NCI-H226 (cell line): ENCODE measurements around the gene CALHM3.
"Not testable (repeated sequence)": the region's sequence is repeated elsewhere in the genome, so short reads cannot be mapped to it uniquely, and the experiment has no call there.

Experiments
- DNase-seq: peaks from one replicate; pipeline ENCODE4 v3.0.0-alpha.2; 2015

The CALHM3 gene

DNA sequence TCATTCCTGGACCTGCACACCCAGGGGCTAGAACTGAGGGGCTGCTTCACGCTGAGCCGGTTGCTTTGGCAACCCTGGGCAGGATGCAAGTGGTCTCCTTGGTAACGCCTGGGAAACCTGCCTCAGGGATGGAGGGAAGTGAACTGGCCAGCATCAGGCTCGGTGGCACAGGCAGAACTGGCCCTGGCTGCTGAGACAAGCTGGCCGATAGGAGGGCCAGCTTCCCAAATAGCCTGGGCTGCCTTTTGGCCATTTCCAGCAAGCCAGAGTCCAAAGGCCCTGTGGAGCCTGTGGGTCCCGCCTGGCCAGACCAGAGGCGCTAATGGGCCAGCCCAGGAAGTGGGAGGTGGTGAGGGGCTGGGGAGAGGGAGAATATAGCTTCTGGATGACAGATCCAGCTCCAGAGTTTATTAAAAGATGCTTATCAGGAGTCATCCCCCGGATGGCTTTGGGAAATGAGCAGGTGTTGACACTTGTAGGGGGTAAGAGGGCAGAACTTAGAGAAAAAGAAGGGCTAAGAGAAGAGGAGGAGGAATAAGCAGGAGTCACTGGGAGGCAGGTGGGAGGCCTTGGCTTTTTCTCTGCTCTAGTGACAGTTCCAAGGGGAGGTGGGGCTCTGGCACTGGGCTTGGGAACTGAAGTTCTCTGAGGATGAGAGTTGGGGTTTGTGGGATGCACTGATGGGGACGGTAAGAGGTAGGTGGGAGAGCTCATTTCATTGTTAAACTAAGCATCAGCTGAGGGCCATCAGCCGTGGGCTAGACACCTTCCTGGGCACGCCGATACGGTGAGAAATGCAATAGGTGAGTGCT, 24.0 kb upstream of the CALHM3 start:
- DNase-seq, result no peak

DNA sequence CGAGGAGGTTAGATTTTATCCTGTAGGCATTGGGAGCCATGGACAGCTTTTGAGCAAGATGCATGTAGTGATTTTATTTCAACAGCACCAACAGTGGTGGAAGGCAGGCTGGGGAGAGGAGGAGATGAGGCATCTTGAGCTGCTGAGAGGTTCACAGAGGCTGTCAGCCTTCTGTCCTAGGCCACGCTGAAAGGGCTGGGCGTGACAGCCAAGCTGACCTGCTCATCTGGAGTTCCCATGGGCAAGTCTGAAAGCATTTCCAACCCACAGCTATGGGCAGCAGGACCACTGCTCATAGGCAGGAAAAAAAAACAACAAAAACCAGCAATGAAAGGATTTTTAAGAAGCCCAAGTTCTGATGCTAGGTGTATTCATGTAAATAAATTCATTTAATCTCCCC, 22.1 kb upstream of the CALHM3 start:
- no peak for DNase-seq

DNA sequence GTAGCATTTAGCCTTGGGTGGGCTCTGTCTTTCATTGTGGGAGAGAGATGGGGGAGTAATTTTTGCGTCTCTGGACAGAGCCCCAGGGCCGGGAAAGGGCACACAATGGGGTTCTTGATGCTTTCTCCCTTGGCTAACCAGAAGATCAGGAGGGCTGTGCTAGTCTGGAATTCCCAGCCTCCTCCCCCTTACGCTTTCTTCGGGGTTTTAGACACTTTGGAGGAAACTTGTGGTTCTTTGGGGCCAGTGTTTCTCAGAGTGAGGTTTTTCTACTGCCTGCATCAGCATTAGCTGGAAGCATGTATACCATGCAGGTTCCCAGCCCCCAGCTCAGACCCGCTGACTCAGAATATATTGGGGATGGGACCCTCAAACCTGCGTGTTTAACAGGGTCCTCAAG, 21.4 kb upstream of the CALHM3 start:
- DNase-seq, result no peak

DNA sequence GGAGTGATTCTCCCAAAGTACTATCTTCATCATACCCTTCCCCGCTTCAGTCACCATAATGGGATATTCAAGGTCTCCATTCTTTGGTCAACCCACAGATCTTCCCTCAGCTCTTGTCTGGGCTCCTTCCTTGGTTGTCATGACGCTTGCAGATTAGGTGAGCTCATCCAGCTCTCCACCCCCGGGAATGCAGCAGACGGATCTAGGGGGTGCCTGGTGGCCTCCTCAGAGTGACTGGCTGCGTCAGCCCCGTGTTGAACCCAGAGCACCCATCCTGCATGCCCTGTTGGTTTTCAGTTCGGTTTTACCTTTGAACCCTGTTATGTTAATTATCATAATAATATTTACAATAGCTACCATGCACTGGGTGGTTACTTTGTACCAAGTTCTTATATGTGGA, 20.8 kb upstream of the CALHM3 start:
- peak; percentile 55 for DNase-seq

DNA sequence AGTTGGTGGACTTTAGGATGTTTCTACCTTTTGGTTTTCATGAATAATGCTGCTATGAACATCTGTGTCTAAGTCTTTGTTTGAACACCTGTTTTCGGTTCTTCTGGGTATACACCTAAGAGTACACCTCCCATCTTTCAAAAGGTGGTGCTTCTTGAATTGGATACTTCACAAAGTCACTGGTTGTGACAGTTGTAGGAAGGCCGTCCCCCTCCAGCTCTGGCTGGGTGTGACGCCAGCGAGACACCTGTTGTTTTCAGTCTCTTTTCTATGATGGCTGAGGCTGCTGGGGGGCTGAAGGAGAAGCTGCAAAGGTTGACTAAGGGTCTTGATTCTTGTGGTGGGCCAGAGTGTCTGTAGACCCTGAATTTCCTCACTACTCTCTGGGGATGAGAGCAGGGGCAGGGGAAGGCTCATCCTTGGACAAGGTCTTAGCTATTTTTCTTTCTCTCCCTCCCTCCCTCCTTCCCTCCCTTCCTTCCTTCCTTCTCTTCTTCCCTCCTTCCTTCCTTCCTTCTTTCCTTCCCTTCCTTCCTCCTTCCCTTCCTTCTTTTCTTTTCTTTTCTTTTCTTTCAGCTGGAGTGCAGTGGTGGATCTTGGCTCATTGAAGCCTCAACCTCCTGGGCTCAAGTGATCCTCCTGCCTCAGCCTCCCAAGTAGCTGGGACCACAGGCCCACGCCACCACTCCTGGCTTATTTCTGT, 20.0 kb upstream of the CALHM3 start:
- no peak for DNase-seq

DNA sequence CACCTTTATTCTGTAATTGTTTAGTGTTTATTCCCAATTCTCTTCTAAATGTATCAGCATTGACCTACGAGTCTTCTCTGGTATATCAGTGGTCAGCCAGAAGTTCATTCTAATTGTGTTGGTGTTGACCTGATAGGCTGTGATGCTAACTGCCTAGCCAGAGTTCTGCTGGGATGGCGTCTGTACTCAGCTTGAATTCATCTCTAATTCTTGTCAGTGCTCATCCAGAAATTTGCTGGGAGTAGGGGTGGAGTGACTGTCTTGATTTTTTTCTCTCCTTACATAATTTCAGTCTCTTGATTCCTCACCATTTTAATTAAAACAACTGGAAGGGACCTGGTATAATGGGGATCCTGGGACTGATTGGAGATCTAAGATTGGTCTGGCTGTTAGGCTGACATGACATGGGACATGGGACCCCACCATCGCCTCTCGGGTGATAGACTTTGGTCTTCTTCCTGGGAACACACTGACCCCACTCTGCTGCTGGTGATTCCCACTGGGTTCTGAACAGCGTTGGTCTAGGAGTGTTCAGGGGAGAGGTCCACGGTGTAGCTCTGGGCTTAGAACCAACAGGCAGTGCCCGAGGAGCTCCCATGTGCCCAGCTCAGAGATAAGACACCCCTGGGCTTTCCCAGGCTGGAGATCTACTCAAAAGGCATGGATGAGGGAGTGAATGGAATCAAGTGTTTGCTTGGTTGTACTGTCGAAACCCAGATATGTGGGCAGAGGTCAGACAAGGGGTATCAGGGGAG, 18.3 kb upstream of the CALHM3 start:
- DNase-seq, result no peak

DNA sequence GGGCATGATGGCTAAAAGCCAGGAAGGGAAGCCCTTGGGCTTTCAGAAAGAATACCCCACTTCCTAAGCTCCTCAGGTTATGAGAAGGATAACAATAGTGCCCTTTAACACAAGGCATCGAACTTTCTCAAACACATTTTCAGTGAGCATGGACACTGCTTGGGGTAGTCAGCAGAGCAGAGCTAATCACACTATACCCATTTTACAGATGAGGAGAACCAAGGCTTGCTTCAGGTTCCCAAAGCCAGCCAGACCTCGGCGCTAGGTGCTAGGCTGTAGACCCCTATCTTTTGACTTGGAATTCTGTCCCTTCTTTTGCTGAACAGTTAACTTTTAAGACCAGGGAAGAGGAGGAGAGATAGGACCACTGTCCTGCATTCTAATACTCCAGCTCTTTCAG, 16.3 kb upstream of the CALHM3 start:
- DNase-seq, result no peak

DNA sequence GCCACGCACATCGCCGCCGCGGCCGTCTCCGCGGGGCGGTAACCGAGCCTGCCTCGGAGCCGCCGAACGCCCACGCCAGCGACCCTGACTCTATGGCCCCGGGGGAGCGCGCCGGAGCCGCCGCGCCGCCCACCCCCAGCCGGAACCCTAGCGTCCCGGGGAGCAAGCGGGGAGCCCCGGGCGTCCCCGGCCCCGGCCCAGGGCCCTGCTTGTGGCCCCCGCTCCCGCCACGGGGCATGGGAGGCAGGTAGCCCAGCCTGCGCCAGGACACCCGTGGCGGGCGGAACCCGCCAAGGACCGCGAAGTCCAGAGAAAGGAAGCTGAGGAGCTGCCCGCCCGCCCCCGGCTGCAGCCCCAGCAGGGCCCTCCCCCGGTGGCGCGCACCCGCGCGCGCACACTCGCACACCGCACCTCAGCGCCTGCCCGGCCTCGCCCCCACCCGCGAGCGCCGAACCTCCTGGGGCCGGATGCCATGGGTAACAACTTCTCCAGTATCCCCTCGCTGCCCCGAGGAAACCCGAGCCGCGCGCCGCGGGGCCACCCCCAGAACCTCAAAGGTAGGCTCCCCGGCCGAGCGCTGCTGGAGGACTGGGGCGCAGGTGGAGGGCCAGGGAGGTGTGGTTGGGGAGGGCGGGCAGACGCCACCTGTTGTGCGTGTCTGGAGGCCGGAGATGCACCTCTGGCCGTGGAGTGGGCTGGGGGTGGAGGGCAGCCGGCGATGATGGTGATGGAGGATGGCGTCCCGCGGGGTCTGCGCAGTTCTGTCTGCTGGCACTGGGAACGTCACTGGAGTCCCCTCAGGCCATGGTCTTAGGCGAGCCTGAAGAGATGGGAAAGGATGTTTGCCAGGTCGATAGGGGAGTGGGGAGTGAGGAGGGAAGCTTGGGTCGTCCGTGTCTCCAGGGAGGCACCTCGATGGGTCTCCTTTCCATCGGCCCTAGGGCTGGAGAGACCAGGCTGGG, 15.2 kb upstream of the CALHM3 start:
- peak; percentile 63 for DNase-seq

DNA sequence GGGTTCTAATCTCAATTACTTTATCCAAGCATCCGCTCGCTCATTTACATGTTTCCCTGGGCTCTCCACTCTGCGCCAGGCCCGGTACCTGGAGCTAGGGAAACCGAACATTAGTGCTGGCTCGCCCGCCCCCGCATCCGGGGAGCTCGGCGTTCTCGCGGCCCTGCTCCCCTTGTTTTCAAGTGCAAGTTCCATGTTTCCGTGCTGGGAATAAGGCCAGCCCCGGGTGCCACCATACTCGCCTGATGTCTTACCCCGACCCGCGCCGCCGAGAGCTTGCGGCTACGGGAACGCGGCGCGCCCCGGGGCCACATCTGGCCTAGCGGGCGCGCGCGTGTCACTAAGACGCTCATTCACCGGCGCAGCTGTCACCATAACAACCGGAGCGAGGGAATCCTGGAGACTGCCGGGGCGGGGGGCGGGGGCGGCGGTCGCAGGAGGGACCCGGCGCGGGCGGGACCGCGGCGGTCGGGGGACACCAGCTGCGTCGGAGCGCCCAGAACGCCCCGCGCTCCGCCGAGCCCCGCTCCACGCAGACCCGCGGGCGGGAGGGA, 14.4 kb upstream of the CALHM3 start, which contains the start of gene NEURL1:
NEURL1 (plus strand) TSS at position 344 of the 554 bp plus-strand sequence. CDS start 683 bp downstream, outside the sequence.
- DNase-seq, result no peak

DNA sequence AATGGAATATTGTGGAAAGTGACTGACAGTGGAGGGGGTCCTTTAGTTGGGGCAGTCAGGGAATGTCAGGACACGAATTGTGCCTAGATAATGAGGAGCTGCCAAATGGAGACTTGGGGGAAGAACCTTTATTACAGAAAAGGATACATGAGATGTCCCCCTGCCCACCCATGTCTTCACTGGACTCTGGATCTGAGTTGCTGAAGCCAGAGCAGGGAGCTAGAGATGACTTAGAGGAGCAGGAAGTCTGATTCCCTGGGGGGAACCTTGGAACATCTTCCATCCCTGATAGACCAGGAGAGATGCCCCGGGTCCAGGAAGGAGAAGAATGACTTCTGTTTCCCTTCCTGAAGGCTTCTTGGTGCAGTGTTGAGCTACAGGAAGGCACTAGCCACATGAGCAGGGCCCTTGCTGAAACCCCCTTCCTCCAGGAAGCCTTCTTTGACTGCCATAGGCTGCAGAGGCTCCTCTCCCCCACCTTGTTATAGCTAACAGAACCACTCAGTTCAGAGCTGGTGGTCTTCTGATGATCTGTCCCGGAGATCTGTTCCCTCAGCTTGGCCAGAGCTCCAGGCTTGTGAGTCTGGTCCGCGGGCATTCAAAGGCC, 13.7 kb upstream of the CALHM3 start:
- DNase-seq, result no peak

DNA sequence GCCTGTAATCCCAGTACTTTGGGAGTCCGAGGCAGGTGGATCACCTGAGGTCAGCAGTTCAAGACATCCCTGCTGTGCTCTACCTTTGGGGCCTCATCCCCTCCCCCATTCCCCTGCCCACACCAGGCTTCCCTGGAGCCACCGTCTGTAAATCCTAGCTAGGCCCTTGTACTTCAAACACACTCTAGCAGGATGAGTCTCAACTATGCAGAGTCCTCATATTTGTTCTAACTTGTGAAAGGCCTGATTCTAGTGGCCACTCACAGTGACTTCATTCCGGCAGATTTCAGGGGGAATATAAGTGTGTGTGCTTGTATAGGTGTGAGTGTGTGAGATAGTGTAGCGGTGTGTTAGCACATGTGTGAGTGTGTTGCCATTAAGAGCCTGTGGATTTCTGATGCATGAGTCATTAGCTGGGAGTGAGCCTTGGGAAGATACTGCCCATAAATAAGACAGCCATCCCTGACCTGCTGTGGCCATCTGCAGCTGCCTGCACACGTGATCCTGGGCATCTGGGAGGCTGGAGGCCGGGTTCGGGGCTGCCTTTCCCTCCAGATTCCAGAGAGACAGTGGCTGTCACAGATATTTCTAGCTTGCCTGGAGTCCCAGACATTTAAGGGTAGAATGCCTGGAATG, 12.8 kb upstream of the CALHM3 start:
- peak; percentile 97 for DNase-seq

DNA sequence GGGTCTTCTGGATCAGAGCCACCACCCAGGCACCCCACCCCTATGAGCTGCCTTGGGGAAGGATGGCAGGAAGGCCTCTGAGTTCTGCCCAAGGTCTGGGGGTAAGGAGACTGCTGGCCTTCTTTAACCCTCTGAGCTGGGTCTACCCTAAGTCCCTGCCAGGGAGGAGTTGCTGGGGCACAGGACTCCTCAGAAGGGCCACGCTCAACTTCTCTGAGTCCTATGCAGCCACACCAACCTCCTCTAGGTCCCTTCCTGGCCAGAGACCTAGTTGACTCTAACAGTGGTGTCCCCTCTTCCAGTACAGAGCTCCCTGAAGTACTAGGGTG, 11.9 kb upstream of the CALHM3 start:
- no peak for DNase-seq

DNA sequence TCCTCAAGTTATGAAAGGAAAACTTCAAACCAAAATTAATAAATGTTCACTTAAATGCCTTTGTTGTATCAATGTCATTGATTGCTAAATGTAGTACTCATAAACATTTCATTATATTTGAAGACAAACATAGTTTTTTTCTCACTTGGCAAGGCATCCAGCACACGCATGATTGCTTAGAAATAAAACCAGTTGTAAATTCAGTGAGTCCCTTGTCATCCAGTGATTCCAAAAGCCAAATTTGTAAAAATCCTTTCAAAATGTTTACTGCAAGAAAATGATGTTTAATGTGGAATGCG, 8.3 kb upstream of the CALHM3 start:
- DNase-seq, result no peak

DNA sequence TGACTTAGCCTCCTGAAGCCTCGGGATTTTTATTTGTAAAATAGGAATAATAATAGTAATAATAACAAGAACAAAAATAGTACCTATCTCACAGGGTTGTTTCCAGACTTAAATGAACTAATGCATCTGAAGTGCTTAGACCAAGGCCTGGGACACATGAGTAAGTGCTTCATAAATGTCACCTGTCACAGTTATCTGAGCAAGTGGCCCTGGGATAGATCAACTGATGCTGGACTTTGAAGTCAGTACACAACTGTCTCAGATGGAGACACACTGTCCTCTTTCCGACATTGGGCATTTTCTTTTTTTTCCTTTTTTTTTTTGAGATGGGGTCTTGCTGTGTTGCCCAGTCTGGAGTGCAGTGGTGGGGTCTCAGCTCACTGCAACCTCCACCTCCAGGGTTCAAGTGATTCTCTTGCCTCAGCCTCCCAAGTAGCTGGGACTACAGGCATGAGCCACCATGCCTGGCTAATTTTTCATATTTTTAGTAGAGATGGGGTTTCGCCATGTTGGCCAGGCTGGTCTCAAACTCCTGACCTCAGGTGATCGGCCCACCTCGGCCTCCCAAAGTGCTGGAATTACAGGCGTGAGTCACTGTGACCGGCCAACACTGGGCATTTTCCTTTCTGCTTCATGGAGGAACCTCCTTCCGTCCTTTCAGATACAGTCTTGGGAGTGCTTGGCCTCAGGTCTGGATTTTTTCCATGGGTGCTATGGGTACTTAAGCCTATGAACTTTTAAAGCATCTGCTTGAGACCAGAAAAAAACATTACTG, 7.8 kb upstream of the CALHM3 start:
- DNase-seq, result not testable (repeated sequence)

DNA sequence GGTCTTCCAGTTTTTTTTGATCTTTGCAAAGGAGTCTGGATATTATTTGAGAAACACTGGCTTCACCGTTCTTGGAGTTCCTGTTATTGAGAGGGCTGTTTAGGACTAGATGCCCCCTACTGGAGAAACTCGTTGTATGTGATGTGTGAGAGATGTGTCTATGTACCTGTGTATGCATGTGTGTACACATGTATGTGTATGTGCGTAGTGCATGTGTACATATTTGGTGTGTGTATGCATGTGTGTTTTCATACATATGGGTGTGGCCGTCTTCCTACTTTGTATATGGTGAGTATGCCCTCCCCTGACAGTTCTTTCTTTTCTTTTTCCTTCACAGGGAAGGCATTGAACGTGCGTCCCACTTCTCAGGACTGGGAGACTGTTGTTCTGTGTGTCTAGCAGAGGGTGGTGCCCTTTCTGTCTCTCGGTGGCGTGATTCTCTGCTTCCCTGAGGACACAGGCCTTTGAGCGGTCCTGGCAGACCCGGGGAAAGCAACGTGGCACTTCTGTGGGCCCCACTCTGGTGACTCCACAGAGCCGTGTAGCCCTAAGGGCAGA, 3.0 kb upstream of the CALHM3 start:
- DNase-seq, result peak; percentile 46

DNA sequence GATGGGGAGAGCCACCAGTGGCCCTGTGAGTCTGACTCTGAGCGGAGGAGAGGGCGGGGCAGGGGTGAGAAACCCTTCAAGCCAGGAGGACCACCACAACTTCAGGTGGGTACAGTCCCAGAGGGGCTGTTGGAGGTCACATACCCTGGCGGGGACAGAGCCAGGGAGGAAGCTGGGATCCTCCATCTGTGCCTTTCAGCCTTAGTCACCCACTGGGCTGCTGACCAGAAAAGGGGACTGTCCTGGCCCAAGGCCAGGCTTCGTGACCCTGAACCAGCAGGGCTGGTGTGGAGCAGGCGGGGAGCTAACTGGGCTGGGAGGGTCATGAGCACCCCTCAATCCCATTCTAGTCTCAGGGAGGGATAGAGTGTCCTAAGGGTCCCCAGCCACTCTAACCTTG, 1.5 kb upstream of the CALHM3 start:
- no peak for DNase-seq

DNA sequence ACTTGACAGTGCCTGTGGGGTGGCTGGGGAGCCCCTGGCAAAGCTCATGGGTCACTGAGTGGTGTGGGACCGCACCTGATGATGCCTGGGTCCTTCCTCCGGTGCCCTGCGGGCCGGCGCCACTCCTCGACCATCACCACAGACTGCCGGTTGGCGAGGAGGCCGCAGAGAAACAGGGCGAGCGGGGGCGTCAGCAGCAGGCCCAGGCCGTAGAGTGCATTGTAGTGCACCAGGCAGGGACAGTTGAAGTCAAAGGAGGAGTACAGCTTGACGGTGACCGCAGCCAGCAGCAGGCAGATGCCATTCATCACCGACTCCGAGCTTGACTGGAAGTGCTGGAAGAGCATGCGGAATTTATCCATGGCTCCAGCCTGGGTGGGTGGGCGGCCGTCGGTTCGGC, 369 bp downstream of the CALHM3 start:
- DNase-seq, result no peak

DNA sequence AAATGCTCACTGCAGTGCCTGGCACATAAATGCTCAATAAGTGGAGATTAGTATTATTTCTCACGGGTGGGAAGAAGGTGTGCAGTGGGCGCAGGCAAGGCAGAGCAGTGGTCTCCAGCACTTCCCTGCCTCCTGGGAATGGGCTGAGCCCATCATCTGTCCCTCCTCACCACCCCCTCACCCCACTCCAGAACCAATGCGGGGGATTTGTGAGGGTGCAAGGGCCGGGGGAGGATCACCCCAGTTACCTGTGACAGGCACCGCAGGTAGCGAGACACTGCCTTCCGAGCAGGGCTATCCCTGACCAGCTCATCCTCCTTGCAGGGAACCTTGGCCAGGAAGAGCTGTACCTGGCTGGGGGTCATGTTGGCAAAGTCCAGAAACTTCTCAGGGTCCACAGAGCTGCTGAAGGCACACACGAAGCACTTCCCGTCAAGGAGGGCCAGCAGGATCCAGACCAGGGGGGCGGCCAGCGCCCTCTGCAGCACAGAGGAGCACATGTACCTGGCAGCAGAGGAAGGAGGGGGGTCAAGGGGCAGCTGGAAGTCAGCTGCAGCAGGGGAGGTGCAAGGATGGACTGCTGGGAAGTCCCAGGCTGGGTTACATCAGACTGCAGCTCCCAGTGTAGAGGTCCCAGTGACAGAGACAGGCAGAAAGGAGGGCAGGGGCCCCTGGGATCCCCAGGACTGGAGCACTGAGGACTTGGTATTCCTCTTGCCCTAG, 2.8 kb downstream of the CALHM3 start:
- DNase-seq, result no peak

DNA sequence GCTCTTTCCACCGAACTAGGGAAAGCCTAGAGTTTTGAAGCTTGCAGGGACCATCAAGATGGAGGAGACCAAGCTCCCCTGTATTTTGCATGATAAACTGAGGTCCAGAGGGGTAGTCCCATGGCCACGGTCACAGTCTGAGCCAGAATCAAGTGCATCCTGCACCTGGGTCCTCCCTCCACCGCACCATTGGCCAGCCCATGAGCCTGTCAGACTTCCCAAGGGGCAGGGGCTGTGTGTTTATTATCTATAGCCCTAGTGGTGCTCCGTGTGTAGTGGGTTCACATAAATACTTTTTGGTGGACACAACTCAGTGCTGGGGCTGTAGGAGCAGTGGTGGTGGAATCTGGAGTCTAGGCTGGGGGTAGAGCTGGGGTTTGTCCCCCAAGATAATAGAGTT, 3.6 kb downstream of the CALHM3 start:
- no peak for DNase-seq

DNA sequence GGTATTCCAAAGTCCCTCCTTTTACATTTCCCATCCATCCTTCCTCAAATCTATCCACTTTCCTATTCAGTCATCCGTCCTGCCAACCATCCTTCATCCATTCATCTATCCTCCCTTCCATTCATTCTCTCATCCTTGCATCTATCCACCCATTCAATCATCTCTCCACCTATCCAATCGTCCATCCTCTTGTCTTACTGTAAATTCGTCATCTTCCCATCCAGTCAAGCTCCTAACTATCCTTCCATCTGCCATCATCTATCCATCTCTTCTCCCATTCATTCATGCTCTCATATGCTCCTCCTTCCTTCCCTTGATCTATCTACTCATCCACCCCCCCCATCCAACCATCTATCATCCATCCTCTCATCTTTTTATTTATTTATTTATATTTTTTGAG, 5.0 kb downstream of the CALHM3 start:
- no peak for DNase-seq
